Stimulated activated CD4-positive, alpha-beta T cell treated with anti-CD3 and anti-CD28 coated beads, TNF-alpha, amount 100 ng/mL, for 24 hours (primary cell): ENCODE measurements around the gene MEGF11.

Source experiments
- DNase-seq, 3 experiments: peaks; one replicate each; pipeline ENCODE4 v3.0.0-alpha.2; 2020; ENCODE audit warnings: low read depth in 3 of 3

Gene MEGF11

DNA sequence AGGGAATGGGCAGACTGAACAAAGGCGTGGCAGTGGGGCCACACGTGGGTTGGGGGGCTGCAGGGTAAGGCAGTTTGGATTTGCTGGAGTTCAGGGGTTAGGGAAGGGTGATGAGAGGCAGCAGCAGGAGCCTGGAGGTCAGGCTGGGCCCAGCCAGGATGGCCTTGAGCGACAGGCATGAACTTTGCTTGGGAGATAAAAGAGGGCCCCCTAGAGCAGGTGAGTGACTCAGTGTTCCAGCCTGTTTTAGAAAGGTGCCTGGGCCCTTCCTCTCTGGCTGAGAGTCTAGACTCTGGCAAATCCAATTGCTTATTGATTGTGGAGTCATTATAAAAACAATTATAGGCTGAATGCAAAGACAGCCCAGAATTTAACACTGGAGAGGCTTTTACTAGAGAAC, 309.1 kb downstream of the MEGF11 start:
- DNase-seq = no peak

DNA sequence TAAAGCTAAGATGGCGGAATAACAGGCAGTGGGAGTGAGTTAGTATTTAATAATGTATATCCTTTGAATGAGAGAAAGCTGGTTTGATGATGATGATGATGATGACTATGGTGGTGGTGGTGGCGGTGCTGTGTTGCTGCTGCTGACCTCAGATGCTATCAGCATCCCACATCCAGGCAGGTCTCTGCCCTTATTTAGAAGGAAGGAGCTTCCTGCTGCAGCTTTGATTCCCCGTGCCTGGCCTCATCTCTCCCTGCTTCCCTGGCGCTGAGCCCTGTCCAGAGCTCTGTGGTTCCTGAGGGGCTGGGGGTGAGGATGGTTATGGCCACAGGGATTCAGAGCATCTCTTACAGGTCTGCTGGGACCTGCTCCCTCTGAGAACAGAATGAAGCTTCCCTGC, 311.1 kb downstream of the MEGF11 start:
- no peak for DNase-seq

DNA sequence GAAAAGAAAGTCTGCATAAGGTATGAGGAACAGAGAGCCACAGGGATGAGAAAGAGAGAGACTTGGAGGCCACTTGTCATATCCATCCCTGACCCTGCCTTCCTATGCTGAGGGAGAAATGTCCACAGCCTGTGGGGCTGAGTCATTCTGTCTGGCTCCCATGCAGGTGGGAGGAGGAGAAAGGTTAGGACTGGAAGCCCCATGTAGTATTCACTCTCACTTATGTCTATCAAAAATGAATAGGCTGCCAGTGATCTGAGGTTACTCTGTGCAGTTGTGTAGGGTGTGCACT, 313.0 kb downstream of the MEGF11 start:
- DNase-seq = no peak

DNA sequence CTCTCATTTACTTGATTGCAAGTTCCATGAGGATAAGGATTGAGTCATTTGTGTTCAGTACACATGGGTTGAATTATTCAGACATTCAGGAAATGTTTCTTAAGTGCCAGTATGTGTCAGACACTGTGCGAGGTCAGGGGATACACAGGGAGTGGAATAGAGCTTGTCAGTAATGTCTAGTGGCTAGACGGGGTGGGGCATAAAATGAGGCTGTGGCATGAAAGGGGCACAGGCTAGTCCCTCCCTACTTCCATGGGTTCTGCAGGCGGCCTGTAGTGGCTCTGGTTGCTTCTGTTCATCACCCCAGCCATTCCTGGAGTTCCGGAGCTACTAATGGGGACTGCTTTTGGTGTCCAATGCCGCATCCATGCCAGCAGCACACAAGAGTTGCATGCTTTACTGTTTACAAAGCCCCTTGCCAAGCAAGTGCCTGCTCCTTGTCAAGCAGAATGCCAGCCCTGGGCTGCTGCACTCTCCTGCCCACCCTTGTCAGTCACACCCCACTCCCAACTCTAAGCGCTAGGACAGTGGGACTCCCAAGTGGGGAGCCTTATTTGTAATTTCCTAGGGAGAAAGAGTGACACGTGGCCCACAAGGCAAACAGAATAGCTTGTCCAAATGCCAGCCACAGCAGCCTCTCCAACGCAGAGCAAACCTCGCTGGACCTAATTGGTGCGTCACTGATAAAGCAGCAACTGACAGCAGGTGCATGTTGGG, 313.5 kb downstream of the MEGF11 start:
- DNase-seq = no peak

DNA sequence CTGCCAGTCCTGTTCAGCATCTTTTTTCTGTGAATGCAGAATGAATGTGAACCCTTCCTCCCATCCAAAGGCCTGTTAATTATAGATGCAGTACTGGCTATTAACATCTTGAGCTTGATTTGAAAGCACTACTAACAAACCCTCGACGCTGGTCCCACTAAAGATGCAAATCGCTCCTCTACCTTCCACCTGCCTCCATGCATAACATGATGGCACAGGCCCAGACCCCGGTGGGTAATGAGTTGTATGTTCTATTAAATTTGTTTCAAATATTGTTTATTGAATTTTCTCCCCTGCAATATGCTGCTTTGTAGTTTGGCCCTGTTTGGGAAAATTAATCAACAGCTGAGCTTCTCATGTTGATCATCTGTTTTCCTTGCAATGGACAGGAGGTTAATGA, 314.9 kb downstream of the MEGF11 start:
- DNase-seq = no peak

DNA sequence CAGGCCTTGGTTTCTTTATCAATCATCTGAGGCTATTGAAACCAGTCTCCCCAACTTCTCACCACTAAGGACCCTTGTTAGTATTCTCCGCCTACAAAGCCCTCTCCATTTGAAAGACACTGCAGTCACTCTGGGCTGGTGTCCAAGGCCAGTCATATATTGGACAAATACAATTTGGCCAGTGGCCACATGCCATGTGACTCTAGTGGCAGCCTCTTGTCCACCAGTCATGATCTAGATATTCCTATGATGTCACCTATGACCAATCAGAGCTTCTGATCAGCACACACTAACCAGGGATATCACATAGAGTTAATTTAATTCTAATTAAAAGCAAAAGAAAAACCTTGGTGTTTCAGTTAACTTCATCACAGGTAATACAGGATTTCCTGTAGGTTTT, 316.1 kb downstream of the MEGF11 start:
- no peak for DNase-seq

DNA sequence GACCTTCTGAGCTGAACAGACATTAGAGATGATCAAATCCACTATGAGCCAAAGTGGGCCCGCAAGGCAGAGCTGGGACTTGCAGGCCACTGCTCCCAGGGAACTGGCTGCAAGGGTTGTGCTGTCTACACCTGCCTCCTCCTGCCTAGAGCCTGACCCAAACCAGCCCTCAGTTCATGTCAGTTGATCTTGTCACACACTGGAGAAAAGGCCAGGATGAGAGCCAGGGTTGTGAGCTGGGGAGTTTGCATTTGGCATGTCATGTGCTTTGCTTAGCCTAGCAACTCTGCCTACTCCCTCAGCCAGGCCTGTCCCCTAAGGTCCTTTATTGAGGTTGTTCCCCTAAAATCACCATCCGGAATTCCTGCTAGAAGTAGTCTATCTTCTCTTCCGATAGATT, 316.5 kb downstream of the MEGF11 start:
- DNase-seq = no peak

DNA sequence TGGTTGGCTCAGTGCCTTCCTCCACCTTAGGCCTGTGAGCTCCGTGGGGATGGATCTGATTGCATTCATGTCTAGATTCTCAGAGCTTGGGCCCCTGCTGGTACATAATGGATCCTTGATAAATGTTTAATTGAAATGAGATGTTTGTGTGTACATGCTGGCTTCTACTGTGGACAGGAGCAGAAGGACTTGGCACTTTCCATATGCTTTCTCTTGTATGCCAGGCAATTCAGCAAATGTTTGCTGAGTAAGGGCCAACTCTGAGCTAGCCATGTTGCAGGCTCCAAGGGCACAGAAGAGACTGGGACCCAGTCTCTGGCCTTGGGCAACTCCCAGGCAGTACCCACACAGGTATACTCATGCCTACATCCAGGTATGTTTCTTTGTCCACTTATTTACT, 317.3 kb downstream of the MEGF11 start:
- DNase-seq = no peak

DNA sequence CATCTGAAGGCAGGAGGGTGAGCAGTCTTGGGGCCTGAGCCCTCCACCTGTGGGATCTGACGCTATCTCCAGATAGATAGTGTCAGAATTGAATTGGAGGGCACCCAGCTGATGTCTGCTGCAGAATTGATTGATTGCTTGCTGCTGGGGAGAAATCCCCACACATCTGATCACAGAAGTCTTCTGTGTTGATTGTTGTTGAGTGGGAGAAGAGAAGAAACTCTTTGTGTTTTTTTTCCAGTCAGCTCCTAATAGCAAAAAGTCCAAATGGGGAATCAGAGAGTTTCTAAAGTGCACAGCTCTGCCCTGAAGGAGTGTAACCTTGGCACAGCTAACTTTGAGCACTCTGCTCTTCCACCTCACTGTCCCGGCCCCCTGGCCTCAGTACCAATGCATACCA, 318.2 kb downstream of the MEGF11 start:
- DNase-seq = no peak

DNA sequence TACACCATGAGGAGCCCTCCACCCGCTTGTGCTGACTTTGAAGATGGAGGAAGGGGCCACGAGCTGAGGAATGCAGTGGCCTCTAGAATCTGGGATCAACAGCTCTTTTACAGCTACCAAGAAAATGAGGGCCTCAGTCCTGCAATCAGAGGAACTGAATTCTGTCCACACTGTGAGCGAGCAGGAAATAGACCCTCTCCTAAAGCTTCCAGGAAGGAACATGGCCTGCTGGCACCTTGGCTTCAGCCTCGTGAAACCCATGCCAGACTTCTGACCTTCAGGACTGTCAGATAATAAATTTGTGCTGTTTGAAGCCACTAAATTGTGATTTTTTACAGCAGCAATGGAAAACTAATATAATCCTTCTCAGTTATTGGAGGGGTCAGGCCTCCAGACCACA, 322.3 kb downstream of the MEGF11 start:
- no peak for DNase-seq

DNA sequence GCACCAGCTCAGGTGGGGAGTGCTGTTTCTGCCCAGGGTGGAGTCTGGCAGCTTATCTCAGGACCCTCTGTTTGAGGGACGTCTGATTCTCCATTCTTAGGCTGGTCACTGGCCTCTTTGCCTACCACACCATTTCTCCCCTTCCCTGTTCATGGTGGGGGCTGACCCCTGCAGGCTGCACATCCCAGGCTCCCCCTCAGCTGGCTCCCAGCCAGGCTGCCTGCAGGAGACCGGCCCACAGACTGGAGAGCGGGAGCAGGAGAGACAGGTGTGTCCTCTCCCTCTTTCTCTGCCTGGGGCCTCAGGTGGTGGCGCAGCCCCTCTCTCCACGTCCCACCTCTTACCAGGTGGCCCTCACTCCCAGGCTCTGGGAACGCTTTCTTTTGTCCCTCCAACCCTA, 323.4 kb downstream of the MEGF11 start:
- DNase-seq = no peak

DNA sequence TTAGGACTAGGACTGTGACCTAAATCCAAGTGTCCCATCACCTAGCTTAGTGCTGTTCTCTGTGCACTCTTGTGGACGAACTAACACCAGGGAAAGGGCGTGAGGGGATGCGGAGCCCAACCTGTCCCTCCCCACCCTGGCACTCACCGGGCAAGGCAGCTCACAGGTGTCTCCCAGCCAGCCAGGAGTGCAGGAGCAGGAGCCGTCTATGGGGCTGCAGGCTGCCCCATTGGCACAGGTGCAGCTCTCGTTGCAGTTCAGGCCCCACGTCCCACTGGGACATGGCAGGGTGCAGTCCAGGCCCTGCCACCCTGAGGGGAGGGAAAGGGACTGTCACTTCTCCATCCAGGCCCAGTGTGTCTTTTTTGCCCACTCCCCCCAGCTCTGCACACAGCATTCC, 324.0 kb downstream of the MEGF11 start:
- DNase-seq = no peak

DNA sequence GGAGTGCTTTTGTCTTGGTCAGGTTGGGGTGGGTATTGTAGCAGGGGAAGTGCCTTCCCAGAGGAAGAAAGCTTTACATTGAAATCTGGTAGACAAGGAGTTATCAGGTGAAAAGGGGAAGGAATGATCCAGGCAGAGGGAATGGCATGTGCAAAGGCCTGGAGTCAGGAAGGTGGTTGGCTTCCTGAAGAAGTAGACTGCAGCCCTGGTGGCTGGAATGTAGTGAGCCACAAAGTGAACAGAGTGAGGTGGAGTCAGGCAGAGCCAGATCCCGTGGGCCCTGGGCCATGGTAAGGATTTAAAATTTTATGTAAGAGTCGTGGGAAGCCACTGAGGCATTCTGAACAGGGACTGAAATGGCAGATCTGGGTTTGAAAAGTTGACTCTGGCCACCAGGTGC, 326.0 kb downstream of the MEGF11 start:
- no peak for DNase-seq

DNA sequence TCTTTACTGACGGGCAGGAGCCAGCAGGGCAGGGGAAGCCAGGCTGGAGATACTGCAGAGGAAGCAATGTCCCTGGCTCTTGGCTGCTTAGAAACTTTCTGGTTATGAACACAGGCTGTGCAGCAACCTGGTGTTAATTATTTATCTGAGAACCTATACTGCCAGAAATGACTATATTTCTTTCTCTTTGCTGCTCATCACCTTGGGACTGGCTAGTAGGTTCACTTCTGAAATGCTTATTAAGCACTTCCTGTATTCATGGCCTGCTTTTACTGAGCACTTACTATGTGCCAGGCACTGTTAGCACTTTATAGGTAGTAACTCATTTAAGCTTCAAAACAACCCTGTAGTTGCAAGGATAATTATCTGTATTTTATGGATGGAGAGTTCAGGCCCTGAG, 326.7 kb downstream of the MEGF11 start:
- no peak for DNase-seq

DNA sequence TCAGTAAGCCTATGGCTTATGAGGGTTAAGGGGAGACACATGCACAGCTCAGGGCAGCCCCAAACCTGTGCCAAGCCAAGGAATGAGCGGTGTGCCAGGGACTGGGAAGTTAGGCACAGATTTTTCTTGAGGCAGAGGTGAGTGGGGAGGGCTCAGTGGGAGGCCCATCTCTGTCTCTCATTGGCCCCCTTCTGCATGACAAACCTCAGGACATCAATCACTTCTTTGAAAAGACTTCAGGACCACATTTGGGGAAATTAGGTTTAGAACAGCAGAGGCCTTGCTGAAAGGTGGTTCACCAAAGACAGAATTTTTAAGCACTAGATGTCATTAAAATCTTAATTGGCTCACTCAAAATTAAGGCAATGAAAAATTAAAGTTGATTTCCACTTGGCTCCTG, 327.1 kb downstream of the MEGF11 start:
- DNase-seq = no peak

DNA sequence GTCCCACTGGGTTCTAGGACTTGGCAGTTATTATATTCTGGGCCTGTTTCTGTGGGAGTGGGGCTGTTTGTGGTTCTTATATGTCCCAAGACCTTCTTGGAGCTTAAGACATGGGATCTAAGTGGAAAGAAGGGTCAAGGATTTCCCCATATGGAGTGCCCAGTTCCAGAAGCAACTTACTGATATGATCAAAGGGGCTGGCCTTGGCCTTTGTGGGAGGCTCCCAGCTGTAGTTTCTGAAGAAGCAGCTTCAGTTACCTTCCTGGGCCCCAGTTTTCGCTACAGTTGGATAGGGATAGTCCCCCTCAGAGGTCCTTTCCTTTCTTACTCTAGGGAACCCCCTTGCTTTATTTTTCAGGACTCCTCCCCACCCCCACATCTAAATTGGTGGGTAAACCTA, 328.2 kb downstream of the MEGF11 start:
- no peak for DNase-seq

DNA sequence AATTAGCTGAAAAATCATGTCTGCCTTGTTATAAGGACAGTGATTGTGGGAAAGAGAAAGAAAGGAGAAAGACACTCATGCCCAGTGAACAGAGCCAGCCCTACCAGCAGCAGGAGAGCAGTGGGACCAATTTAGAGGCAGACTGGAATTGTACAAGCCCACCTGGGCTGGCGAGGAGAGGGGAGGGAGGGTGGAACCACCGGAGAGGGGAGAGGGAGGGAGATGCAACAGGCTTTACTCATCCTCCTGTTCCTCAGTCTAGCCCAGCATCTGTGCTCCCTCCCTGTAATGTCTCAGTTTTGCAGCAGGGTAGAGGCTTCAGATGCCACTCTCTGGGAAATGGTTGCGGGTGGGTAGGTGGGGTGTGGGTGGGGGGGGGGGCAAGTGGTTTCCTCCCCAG, 329.5 kb downstream of the MEGF11 start:
- DNase-seq = no peak

DNA sequence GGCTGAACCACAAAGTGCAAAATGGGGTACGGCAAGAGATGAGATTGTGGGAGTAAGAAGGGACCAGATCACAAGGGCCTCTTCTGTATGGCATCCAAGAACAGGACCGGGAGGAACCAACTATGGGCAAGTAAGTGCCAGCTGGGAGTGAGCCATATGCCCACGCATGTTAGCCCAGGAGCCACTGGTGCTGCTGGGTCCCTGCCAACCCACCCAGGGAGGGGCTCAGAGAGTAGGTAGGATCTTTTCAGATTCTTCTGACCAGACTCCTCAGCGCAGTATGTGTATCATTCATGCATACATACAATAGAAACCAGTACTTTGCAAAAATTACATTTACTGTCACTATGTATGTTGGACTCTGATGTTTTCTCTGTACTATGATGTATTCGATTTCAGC, 330.3 kb downstream of the MEGF11 start:
- DNase-seq = no peak

DNA sequence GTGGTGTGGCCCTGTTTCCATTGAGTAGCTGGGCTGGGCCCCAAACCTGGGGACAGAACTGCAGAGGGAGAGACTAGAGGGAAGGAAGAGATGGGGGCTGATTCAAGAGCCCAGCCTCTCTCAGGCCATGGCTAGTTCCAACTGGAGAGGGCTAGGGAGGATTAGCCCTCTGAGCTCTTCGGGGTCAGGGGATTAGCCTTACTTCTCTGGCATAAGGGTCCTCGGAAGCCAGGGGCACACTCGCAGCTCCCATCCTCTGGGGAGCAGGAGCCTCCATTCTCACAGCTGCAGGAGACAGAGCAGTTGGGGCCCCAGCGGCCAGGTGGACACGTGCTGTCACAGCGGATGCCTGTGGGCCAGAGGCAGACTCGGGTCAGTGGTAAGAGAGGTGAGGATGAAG, 330.9 kb downstream of the MEGF11 start:
- DNase-seq = no peak

DNA sequence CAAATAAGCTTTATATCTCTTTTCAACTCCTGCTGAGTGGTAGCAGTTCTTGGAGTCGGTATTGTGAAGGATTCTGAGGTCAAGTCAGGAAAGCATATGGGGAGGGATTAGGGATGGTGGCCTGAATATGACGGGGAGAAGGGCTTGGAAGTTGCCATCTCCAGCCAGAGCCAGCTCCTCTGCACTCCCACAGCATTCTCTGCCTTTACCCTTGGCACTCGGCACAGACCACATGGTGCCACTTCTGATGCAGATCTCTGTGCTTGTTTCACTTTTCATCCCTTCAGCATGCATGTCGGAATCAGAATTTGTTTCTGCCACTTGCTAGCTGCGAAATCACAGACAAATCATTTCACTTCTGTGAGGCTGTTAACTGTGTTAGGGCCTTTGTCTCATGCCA, 331.8 kb downstream of the MEGF11 start:
- DNase-seq = no peak

DNA sequence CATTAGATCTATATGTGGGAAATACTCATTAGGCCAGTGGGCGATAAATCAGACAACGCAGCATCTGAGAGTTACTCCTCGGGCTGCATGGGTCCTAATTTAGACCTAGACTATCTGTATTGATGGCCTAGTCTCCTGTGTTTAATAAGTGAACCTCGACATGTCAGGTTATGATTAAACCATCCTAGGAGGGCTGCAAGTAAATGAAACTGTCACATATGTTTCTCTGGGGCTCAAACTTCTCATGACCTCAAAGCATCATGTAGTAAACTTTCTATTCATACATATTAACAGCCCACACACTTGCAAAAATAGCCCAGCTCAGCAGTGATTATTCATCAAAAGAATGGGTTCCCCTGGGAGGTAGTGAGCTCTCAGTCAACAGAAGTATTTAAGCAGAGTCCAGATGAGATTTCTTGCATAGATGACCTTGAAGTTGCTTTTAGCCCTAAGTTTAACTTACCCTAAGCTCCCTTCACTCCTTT, 332.7 kb downstream of the MEGF11 start:
- no peak for DNase-seq

DNA sequence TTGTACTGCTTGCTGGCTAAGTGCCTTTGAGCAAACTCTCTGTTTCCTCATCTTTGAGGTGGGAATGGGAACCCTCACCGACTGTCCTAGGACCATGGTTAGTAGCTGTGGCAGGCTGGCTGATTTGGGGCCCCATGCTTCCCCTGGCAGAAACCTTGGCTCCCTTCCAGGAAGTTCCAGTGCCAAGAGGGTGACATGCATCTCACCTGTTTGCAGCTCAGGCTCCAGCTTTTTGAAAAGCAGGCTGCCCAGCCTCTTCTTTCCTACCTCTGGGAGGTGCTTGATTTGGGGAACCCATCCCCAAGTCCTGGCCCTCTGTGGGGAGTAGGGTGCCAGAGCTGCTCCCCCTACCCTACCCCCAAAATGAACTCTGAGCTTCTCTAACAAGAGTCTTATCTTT, 333.4 kb downstream of the MEGF11 start:
- no peak for DNase-seq

DNA sequence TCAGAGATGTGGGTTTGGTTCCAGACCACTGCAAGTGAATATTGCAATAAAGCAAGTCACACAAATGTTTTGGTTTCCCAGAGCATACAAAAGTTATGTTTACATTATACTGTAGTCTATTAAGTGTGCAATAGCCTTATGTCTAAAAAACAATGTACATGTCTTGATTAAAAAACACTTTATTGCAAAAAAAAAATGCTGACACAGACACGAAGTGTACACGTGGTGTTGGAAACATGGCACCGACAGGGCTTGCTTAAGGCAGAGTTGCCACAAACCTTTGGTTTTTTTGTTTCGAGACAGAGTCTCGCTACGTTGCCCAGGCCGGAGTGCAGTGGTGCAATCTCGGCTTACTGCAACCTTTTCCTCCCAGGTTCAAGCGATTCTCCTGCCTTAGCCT, 334.2 kb downstream of the MEGF11 start:
- DNase-seq = no peak

DNA sequence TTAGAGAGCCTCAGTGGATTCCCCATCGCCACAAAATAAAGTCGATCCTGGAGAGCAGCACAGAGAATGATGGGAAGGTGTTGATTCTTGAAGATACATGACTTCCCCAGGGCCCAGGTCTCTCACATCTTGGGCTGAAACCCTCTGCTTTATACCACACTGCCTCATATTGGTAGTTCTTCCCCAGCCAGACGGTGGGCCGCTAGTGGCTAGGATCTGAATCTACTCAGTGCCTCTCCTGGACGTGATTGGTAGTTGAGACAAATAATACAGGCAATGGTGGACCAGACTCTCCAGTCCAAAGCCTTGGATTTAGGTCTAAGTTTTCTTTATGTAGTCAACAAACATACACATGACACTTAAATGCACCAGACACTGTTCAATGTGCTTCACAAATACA, 334.6 kb downstream of the MEGF11 start:
- DNase-seq = no peak
